GM21576 (cell line): Measurements from ENCODE around the gene OR4C45.
"Not testable (repeated sequence)": the region's sequence is repeated elsewhere in the genome, so short reads cannot be mapped to it uniquely, and the experiment has no call there.

ENCODE experiments used
- ATAC-seq: cut with Tn5 transposase; IDR thresholded peaks from one replicate; pipeline ENCODE4 v1.9.1; 2021; ENCODE audit warnings: mild to moderate bottlenecking, moderate library complexity; ENCODE audit not compliant: unreplicated experiment

OR4C45 gene

DNA sequence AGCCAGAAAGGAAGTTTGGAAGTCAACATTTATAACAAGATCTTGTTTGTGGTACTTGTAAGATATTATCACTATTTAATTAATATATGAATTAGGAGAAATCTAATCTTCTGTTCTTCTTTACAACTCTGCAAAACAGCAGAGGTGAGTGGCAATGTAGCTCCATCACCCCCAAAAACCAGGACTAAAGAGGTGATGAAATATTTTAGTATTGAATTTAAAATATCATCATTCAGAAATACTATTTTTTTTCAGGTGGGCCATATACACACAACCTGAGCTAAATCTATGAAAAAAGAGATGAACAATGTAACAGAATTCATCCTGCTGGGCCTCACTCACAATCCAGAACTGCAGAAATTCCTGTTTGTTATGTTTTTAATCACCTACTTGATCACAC lies at the start of gene OR4C45:
TSS of gene OR4C45 (plus strand) at position 301 of the 400 bp plus-strand sequence.
- ATAC-seq = no peak

- no peak for ATAC-seq
Measured at GRCh38 chr11:49995565-49995964, 37.1 kb upstream of the OR4C45 start.

DNA sequence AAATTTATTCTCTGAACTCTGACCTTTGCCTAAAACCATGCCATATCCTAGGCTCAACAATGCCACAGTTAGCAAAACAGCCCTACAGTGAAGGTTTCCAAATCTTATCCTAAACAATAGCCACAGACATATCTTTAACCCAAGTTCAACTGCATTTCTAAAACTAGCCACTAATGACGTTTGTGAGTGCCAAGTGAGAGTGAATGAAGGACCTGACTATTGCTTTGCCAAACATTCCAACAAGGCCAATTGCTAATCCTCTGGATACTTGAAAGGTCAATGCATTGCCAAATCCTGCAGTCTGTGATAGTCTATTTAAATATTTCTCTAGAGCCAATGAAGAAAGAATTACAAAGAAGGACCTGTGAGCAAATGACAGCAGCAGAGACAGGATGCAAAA lies 2.5 kb upstream of the OR4C45 start:
- no peak for ATAC-seq

- not testable (repeated sequence) for ATAC-seq
Measured at GRCh38 chr11:50036239-50036638, 3.6 kb downstream of the OR4C45 start.

GRCh38 chr11:50037251-50037650 lies 4.6 kb downstream of the OR4C45 start:
- no peak for ATAC-seq

DNA sequence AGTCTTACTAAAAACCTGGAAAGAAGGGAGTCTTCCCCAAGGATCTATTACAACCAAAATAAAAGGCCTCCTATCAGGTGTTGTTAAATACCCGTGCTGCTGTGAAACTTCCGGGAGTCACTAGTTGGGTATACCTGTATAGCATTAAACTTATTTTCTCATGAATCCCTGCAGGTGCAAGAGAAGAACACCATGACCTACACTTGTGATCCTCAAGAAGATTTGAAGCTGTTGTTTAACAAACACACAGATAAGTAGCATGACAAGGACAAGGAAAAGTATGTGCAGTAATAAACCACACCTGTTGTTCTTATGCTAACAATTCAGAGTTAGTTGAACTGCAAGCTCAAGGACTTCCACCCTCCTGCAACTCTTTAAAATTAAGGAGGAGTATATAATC lies 12.0 kb downstream of the OR4C45 start:
- ATAC-seq = no peak

GRCh38 chr11:50063056-50063455 lies 30.4 kb downstream of the OR4C45 start:
- not testable (repeated sequence) for ATAC-seq

- no peak for ATAC-seq
Measured at GRCh38 chr11:50070389-50070788, 37.7 kb downstream of the OR4C45 start.

GRCh38 chr11:50071584-50072225 lies 39.0 kb downstream of the OR4C45 start:
- no peak for ATAC-seq

GRCh38 chr11:50072226-50073112 lies 39.8 kb downstream of the OR4C45 start:
- ATAC-seq = no peak

GRCh38 chr11:50073113-50074105 lies 40.7 kb downstream of the OR4C45 start:
- no peak for ATAC-seq

DNA sequence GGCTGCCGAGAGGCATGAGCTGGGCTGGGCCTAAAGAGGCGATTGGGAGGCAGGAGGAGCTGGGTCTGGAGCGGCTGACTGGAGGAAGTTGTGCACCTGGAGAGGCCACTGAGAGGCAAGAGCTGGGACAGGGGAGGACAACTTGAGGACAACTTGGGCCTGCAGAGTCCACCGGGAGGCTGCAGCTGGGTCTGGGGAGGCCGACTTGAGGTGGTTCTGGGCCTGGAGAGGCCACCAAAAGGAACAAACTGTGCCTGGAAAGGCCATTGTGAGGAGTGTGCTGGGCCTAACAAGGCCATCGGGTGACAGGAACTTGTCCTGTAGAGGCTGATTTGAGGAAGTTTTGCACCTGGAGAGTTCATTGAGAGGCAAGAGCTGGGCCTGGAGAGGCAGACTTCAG lies 41.5 kb downstream of the OR4C45 start:
- no peak for ATAC-seq

- no peak for ATAC-seq
Measured at GRCh38 chr11:50075856-50076255, 43.2 kb downstream of the OR4C45 start.

- no peak for ATAC-seq
Measured at GRCh38 chr11:50077526-50077925, 44.9 kb downstream of the OR4C45 start.

- no peak for ATAC-seq
Measured at GRCh38 chr11:50078001-50078400, 45.3 kb downstream of the OR4C45 start.

GRCh38 chr11:50078946-50079345 lies 46.3 kb downstream of the OR4C45 start:
- ATAC-seq = not testable (repeated sequence)

DNA sequence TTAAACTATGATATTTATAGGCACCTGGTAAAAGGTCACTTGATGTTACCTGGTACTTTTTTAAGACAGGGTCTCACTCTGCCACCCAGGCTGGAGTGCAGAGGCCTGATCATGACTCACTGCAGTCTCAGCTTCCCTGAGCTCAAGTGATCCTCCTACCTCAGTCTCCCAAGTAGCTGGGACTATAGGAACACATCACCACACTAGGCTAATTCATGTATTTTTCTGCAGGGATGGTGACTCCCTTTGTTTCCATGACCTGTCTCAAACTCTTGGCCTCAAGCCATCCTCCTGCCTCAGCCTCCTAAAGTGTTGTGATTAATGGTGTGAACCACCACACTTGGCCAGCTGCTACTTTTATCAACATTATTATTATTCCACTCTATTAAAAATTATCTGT lies 47.6 kb downstream of the OR4C45 start:
- no peak for ATAC-seq
